K562 (cell line): ENCODE results near the gene TTC38. TPM values are rescaled to one million over a fixed set of nuclear protein-coding genes. Genes with fewer than 3 reads are reported as not detected.

Source experiments
- ATAC-seq: fragments of 200-7000 bp; cut with Tn5 transposase; 3 replicates; pipeline ENCODE4 v1.9.1; 2020; ENCODE audit warnings: moderate library complexity
- BruUV-seq: library from RNA; stranded (reverse); fragments of 400-500 nt; replicated peaks from 2 replicates; lab custom pipeline; 2021; lab: Mats Ljungman, UMichigan
- CTCF ChIA-PET: fragments of 300-600 bp; formaldehyde crosslinking; extraction: SDS; loops from one replicate; lab custom pipeline; 2021; ENCODE audit warnings: low intra/inter-chr PET ratio; lab: Yijun Ruan, JAX
- POLR2A ChIA-PET: fragments of 300-600, 350-650 bp; sonication (Branson Sonifier 250); formaldehyde crosslinking; extraction: SDS; loops from one replicate; lab custom pipeline; 2021; ENCODE audit warnings: antibody characterized with exemption, inconsistent platforms; lab: Yijun Ruan, JAX
- DNase-seq, 4 experiments: peaks; one replicate each; pipeline versions ENCODE4 v3.0.0 to v3.0.0-alpha.2; 2011 to 2018; ENCODE audit warnings: low spot score in 3 of 4, mixed read lengths in 3 of 4; ENCODE audit errors: extremely low read depth in 1 of 4
- FAIRE-seq: peaks from 2 replicates; lab custom pipeline; 2011; peaks lifted over from hg19 to GRCh38; lab: Jason Lieb, UNC
- H2AFZ ChIP-seq: 2 replicates; pipeline ENCODE4 v1.6.0; 2011; ENCODE audit warnings: low read depth, low read length, control low read depth, inconsistent platforms
- H3K27ac ChIP-seq: fragments of 200-600 bp; 3 replicates; pipeline ENCODE4 v1.8.0; 2011; ENCODE audit warnings: low read depth, mild to moderate bottlenecking, control low read depth, inconsistent platforms, low read length, moderate library complexity, mixed read lengths; ENCODE audit errors: extremely low read depth
- H3K27me3 ChIP-seq, 2 experiments: fragments of 300-600 bp in 1 of 2; 2 replicates in 1 of 2; 3 replicates in 1 of 2; pipeline versions ENCODE4 v1.6.0 to v1.8.0; 2011; ENCODE audit warnings: inconsistent platforms in 2 of 2, low read length in 2 of 2, mild to moderate bottlenecking in 1 of 2, mixed read lengths in 1 of 2, moderate library complexity in 1 of 2; ENCODE audit not compliant: control insufficient read depth in 2 of 2, insufficient read depth in 2 of 2
- H3K36me3 ChIP-seq: fragments of 300-600 bp; 3 replicates; pipeline ENCODE4 v1.8.0; 2011; ENCODE audit warnings: mild to moderate bottlenecking, low read length, inconsistent platforms; ENCODE audit not compliant: control insufficient read depth, insufficient read depth
- H3K4me1 ChIP-seq, 2 experiments: fragments of 200-600 bp in 1 of 2; replicated peaks in 1 of 2; 2 replicates in 1 of 2; 3 replicates in 1 of 2; pipeline versions ENCODE4 v1.5.1 to v1.8.0; 2011; ENCODE audit warnings: inconsistent platforms in 2 of 2, low read length in 2 of 2, mild to moderate bottlenecking in 1 of 2, mixed read lengths in 1 of 2, moderate library complexity in 1 of 2; ENCODE audit not compliant: control insufficient read depth in 2 of 2, insufficient read depth in 2 of 2
- H3K4me2 ChIP-seq: 2 replicates; pipeline ENCODE4 v1.6.1; 2011; ENCODE audit warnings: low read length, control low read depth, inconsistent platforms, mixed read lengths; ENCODE audit not compliant: insufficient read depth
- H3K4me3 ChIP-seq: fragments of 200-600 bp; sonication (generic), shearing (Covaris generic); 2 replicates; pipeline ENCODE4 v1.5.1; 2016; ENCODE audit warnings: control low read depth, inconsistent platforms
- H3K79me2 ChIP-seq: fragments of 200-600 bp; 3 replicates; pipeline ENCODE4 v1.8.0; 2011; ENCODE audit warnings: low read length, inconsistent platforms; ENCODE audit not compliant: control insufficient read depth, insufficient read depth
- H3K9ac ChIP-seq, 2 experiments: 2 replicates each; pipeline versions ENCODE4 v1.6.0 to v1.6.1; 2011; ENCODE audit warnings: low read depth in 2 of 2, low read length in 2 of 2, control low read depth in 1 of 2, inconsistent platforms in 1 of 2, mild to moderate bottlenecking in 1 of 2, mixed read lengths in 1 of 2; ENCODE audit not compliant: insufficient read depth in 1 of 2
- H3K9me1 ChIP-seq: one replicate; pipeline ENCODE4 v1.6.0; 2011; ENCODE audit warnings: inconsistent platforms, mild to moderate bottlenecking, low read length, moderate library complexity; ENCODE audit not compliant: control insufficient read depth, insufficient read depth
- H3K9me3 ChIP-seq: replicated peaks from 2 replicates; pipeline ENCODE4 v1.5.1; 2011; ENCODE audit warnings: low read depth, low read length, inconsistent platforms; ENCODE audit not compliant: control insufficient read depth, insufficient read depth
- H4K20me1 ChIP-seq: replicated peaks from 2 replicates; pipeline ENCODE4 v1.6.1; 2011; ENCODE audit warnings: low read length, inconsistent platforms, mixed read lengths; ENCODE audit not compliant: control insufficient read depth, insufficient read depth
- ARID1B ChIP-seq: fragments of 450-650 bp; IDR thresholded peaks from 2 replicates; pipeline ENCODE4 v1.6.1; 2016; ENCODE audit warnings: antibody characterized with exemption, mild to moderate bottlenecking, inconsistent platforms
- FOXA3 ChIP-seq, 2 experiments: fragments of 450-650 bp in 1 of 2; sonication (generic) in 1 of 2; formaldehyde crosslinking; IDR thresholded peaks in 1 of 2; conservative IDR thresholded peaks in 1 of 2; 2 replicates each; pipeline versions ENCODE4 v1.4.0 to v1.8.0; 2020 to 2022; ENCODE audit warnings: mild to moderate bottlenecking in 2 of 2, missing genetic modification reagents in 1 of 2
- NEUROD1 ChIP-seq: fragments of 150-350 bp; IDR thresholded peaks from 2 replicates; pipeline ENCODE4 v1.6.1; 2014; ENCODE audit warnings: borderline replicate concordance, low read length, low read depth; ENCODE audit not compliant: partially characterized antibody
- POLR2AphosphoS5 ChIP-seq: IDR thresholded peaks from 2 replicates; pipeline ENCODE4 v1.6.1; 2011; ENCODE audit warnings: mild to moderate bottlenecking, low read depth, low read length, moderate library complexity; ENCODE audit not compliant: control insufficient read depth, insufficient read depth
- RBM14 ChIP-seq: fragments of 200-400 bp; formaldehyde crosslinking; IDR thresholded peaks from 2 replicates; pipeline ENCODE4 v1.6.1; 2018; ENCODE audit warnings: low read depth, mild to moderate bottlenecking, low read length, moderate library complexity, borderline replicate concordance; ENCODE audit not compliant: insufficient read depth
- RBM15 ChIP-seq: fragments of 200-400 bp; formaldehyde crosslinking; IDR thresholded peaks from 2 replicates; pipeline ENCODE4 v1.6.1; 2018; ENCODE audit warnings: mild to moderate bottlenecking, low read length, moderate library complexity; ENCODE audit not compliant: insufficient read depth
- XRCC3 ChIP-seq: fragments of 450-650 bp; IDR thresholded peaks from 2 replicates; pipeline ENCODE4 v1.6.1; 2017; ENCODE audit warnings: mild to moderate bottlenecking, moderate library complexity
- ZNF655 ChIP-seq: fragments of 250-450 bp; sonication (Bioruptor Pico); IDR thresholded peaks from 2 replicates; pipeline ENCODE4 v1.5.0; 2021
- WGBS: fragments of 100-300 bp; shearing (Covaris generic); methylation state at CpG from one replicate; pipeline ENCODE4 v1.1.6; 2016; ENCODE audit warnings: low coverage, mixed read lengths; ENCODE audit not compliant: insufficient coverage; ENCODE audit errors: missing lambda C conversion rate; 5-methylcytosine and 5-hydroxymethylcytosine counted together
- in situ Hi-C: fragments of 300-500 bp; cut with MboI; formaldehyde crosslinking; loops from 4 replicates; pipeline ENCODE4 v1.15.0; 2018; ENCODE audit warnings: inconsistent platforms, mixed read lengths
- intact Hi-C: fragments of 100-400 bp; cut with micrococcal nuclease; formaldehyde crosslinking; loops from 2 replicates; pipeline ENCODE4 v1.14.2; 2022
- polyA plus RNA-seq, 8 experiments: library from polyadenylated mRNA; depleted of rRNA in 4 of 8; stranded (reverse) in 5 of 8; unstranded in 3 of 8; fragments of >200 nt; fragmentation: Nextera tagmentation in 2 of 8; fragmentation: Illumina TruSeq in 1 of 8; extraction: Ambion mirVana in 2 of 8; extraction: Trizol in 1 of 8; gene quantifications; 2 replicates each; pipeline versions ENCODE4 v1.2.1 to v1.2.3, GENCODE V29; 2011 to 2014; ENCODE audit warnings: inconsistent platforms in 1 of 8, missing spikeins in 1 of 8
- total RNA-seq, 7 experiments: library from RNA; depleted of rRNA in 6 of 7; stranded (reverse); fragments of >200 nt in 6 of 7; fragmentation: Illumina TruSeq in 2 of 7; extraction: Trizol in 2 of 7; gene quantifications; 2 replicates each; pipeline versions ENCODE4 v1.2.1 to v1.2.3, GENCODE V29; 2011 to 2021; ENCODE audit warnings: low replicate concordance in 1 of 7

Gene TTC38
- total and polyA plus RNA-seq, 9 of the 15 experiments (the other 6 are each of a cell fraction or from before 2014, with no cell fraction given), result 0.84 to 28.4 (median 18.1) TPM

DNA sequence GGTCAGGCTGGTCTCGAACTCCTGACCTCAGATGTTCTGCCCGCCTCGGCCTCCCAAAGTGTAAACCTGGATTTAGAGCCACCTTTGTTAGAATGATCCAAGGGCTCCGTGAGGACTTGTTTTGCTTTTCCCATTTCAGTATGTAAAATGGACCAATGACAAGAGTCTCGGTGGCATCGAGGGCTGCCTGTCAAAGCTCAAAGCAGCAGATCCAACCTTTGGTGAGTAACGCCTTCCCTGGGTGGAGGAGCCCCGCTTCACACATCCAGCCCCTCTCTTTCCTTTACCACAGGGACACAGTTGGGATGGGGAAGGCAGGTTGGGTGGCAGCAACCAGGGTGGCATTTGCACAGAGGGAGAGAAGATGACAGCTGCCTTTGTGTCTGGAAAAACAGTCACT lies 4.4 kb downstream of the TTC38 start:
- POLR2A ChIA-PET, result interaction anchor here (0.6 to 0.7 kb wide), 2 partner anchors 21 to 152 kb away, joined by 3 read pairs; no protein-coding TSS in a partner anchor
- H3K4me2 ChIP-seq, result no peak overlapping the region
- no peak overlapping the region for H3K9ac ChIP-seq
- CTCF ChIA-PET, result no interaction called here
- no peaks in the 10 kb centered on the region for H3K27me3 ChIP-seq
- TF ChIP-seq ARID1B (no peak), RBM14 (no peak), XRCC3 (no peak), RBM15 (no peak), ZNF655 (CRISPR knock-in tag) (no peak), POLR2AphosphoS5 (no peak), NEUROD1 (no peak), FOXA3 (CRISPR knock-in tag; conservative IDR thresholded peaks at IDR 0.05 in 1 of 2, IDR thresholded peaks at IDR 0.05 in 1 of 2) (no peak)
- H2AFZ ChIP-seq, result no peak overlapping the region
- no peak overlapping the region for H3K4me3 ChIP-seq
- no peak for FAIRE-seq
- DNase-seq, result no peak
- peaks cover 49% of the 10 kb centered on the region; the same call in 2 of the 3 replicates for H3K36me3 ChIP-seq
- H3K9me1 ChIP-seq, result peaks cover 2% of the 10 kb centered on the region
- peaks cover 17% of the 10 kb centered on the region for H3K79me2 ChIP-seq
- no peaks in the 10 kb centered on the region for H3K9me3 ChIP-seq
- WGBS, result 91% methylated on average over 8 of the region's 8 CpGs
- in situ Hi-C loops (no loop called here), intact Hi-C loops (no loop called here)
- no peak overlapping the region for H3K27ac ChIP-seq
- peaks cover 0 to 24% of the 10 kb centered on the region in 2 experiments; a peak in 4 of 5 replicates for H3K4me1 ChIP-seq
- no TSS peak for BruUV-seq
- no peak for ATAC-seq
- H4K20me1 ChIP-seq, result no peaks in the 10 kb centered on the region
